Measurements from ENCODE around the gene MT2A. TPM values are rescaled to one million over a fixed set of nuclear protein-coding genes. Genes with fewer than 3 reads are reported as not detected.

MT2A gene
- total and polyA plus RNA-seq, 2 donors (not counting 1 experiment from before 2014, with no cell fraction given): 49.2 to 113 TPM

DNA sequence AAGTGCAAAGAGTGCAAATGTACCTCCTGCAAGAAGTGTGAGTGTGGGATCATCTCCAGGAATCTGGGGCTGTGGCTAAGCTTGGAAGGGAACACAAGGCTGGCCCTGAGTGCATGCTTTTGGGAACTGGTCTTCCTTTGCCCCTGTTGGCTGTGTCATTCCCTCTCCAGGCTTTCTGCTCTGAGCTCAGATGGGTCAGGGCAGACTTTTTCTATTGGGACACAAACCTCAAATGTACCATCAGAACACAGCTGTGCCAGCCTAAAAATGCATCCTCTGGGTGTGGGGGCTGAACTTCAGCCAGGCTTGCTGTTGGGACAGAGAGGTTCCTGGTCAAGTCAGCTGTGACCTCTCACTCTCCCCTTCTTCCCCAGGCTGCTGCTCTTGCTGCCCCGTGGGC is 44.2 kb downstream of the MT2A start:
- H4K20me1 ChIP-seq (ENCODE audit: control insufficient read depth, extremely low read depth, insufficient read depth, low read length): no peaks in the 10 kb centered on the region
- H3K9ac ChIP-seq (ENCODE audit: insufficient read depth, low read length): no peak overlapping the region
- peaks cover 20% of the 10 kb centered on the region for H3K27me3 ChIP-seq (ENCODE audit: control insufficient read depth, insufficient read depth, low read length)
- H2AFZ ChIP-seq (ENCODE audit: low read length): no peak overlapping the region
- no peaks in the 10 kb centered on the region for H3K79me2 ChIP-seq (ENCODE audit: control insufficient read depth, insufficient read depth, low read length)
- no peaks in the 10 kb centered on the region for H3K36me3 ChIP-seq (ENCODE audit: control insufficient read depth, insufficient read depth, low read length)
- H3K9me3 ChIP-seq (ENCODE audit: control insufficient read depth, insufficient read depth, low read depth, low read length): no peaks in the 10 kb centered on the region
- DNase-seq (ENCODE audit: low read depth in 2 of 2): no peak
- H3K4me2 ChIP-seq (ENCODE audit: extremely low read depth, insufficient read depth, low read length): no peak overlapping the region
- no peak overlapping the region for H3K27ac ChIP-seq (ENCODE audit: insufficient read depth, low read length)
- TF ChIP-seq EZH2 (IDR thresholded peaks at IDR 0.05; ENCODE audit: low read length, missing control alignments): no peak
- TF ChIP-seq, protein P1, sequence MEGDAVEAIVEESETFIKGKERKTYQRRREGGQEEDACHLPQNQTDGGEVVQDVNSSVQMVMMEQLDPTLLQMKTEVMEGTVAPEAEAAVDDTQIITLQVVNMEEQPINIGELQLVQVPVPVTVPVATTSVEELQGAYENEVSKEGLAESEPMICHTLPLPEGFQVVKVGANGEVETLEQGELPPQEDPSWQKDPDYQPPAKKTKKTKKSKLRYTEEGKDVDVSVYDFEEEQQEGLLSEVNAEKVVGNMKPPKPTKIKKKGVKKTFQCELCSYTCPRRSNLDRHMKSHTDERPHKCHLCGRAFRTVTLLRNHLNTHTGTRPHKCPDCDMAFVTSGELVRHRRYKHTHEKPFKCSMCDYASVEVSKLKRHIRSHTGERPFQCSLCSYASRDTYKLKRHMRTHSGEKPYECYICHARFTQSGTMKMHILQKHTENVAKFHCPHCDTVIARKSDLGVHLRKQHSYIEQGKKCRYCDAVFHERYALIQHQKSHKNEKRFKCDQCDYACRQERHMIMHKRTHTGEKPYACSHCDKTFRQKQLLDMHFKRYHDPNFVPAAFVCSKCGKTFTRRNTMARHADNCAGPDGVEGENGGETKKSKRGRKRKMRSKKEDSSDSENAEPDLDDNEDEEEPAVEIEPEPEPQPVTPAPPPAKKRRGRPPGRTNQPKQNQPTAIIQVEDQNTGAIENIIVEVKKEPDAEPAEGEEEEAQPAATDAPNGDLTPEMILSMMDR (conservative IDR thresholded peaks at IDR 0.05 in 1 of 2, IDR thresholded peaks at IDR 0.05 in 1 of 2; ENCODE audit: low read depth in 1 of 2, low read length in 2 of 2): no peak
- no peaks in the 10 kb centered on the region for H3K4me1 ChIP-seq (ENCODE audit: control insufficient read depth, extremely low read depth, insufficient read depth, low read length)
- H3K4me3 ChIP-seq (replicated peaks in 1 of 4; ENCODE audit: control extremely low read depth in 1 of 4, insufficient read depth in 1 of 4, low read depth in 3 of 4, low read length in 4 of 4): no peak overlapping the region

DNA sequence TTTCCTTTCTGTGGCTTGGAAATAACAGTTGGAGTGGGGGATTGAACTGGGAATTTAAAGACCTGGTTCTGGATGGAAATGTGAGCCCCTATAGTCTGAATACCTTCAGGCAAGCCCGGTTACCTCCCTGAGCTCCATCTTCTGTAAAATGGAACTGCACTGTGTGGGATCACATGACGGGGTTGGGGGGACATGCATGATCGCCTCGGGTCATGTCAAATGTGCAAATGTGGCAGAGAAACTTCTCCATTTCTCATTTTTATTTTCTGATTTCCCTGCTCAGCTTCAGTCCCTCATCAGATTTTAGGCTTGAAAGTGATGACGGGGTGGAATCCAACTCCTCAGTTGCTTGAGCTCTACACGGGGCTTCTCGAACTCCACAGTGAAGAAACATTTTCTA is 44.8 kb downstream of the MT2A start:
- H3K27ac ChIP-seq (ENCODE audit: insufficient read depth, low read length): no peak overlapping the region
- no peak overlapping the region for H3K9ac ChIP-seq (ENCODE audit: insufficient read depth, low read length)
- no peaks in the 10 kb centered on the region for H3K79me2 ChIP-seq (ENCODE audit: control insufficient read depth, insufficient read depth, low read length)
- peaks cover 19% of the 10 kb centered on the region for H3K27me3 ChIP-seq (ENCODE audit: control insufficient read depth, insufficient read depth, low read length)
- no peak overlapping the region for H3K4me3 ChIP-seq (replicated peaks in 1 of 4; ENCODE audit: control extremely low read depth in 1 of 4, insufficient read depth in 1 of 4, low read depth in 3 of 4, low read length in 4 of 4)
- H3K9me3 ChIP-seq (ENCODE audit: control insufficient read depth, insufficient read depth, low read depth, low read length): no peaks in the 10 kb centered on the region
- no peak overlapping the region for H2AFZ ChIP-seq (ENCODE audit: low read length)
- H3K36me3 ChIP-seq (ENCODE audit: control insufficient read depth, insufficient read depth, low read length): no peaks in the 10 kb centered on the region
- H3K4me1 ChIP-seq (ENCODE audit: control insufficient read depth, extremely low read depth, insufficient read depth, low read length): no peaks in the 10 kb centered on the region
- no peak for TF ChIP-seq EZH2 (IDR thresholded peaks at IDR 0.05; ENCODE audit: low read length, missing control alignments)
- TF ChIP-seq, protein P1 (conservative IDR thresholded peaks at IDR 0.05 in 1 of 2, IDR thresholded peaks at IDR 0.05 in 1 of 2; ENCODE audit: low read depth in 1 of 2, low read length in 2 of 2): no peak
- no peak for DNase-seq (ENCODE audit: low read depth in 2 of 2)
- H3K4me2 ChIP-seq (ENCODE audit: extremely low read depth, insufficient read depth, low read length): no peak overlapping the region
- H4K20me1 ChIP-seq (ENCODE audit: control insufficient read depth, extremely low read depth, insufficient read depth, low read length): no peaks in the 10 kb centered on the region

DNA sequence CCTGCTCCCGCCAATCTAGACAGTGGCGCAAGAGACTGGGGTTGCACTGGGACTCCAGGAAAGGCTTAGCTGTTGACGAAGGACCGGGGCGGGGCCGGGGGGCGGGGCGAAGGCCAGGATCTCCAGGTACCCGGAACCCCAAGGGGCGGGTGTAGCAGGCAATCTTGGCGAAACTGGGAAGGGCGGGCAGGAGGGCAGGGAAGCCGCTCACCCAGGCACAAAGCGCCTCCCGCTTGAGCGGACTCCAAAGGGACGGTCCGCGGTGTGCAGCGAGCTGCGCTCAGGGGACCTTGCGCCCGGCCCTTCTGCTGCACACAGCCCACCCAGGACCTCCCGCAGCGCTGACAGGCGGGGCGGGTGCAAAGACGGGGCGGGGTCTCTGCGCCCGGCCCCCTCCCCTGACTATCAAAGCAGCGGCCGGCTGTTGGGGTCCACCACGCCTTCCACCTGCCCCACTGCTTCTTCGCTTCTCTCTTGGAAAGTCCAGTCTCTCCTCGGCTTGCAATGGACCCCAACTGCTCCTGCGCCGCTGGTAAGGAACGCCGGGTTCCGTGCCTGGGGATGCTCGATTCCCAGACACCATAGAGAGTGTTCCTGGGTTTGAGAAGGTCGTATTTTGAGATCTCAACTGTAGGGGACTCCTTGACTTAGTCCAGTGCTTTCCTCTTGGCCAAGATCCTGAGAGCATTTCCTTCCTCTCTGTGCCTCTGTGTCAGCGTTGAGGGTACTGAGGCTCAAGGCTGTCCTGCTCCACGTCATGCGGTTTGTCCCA is 49.4 kb downstream of the MT2A start, which contains the start of gene MT1F:
TSS of gene MT1F (plus strand) at position 405 of the 772 bp plus-strand sequence. CDS start at position 505, 100 bp downstream.
- Histone ChIP-seq H2AFZ (ENCODE audit: low read length) (peak within 1 kb of the TSS; percentile 37), H3K27me3 (ENCODE audit: control insufficient read depth, insufficient read depth, low read length) (peaks cover 28% of the 10 kb centered on the region), H3K4me2 (ENCODE audit: extremely low read depth, insufficient read depth, low read length) (peak within 1 kb of the TSS; percentile 75), H4K20me1 (ENCODE audit: control insufficient read depth, extremely low read depth, insufficient read depth, low read length) (no peaks in the 10 kb centered on the region), H3K9ac (ENCODE audit: insufficient read depth, low read length) (no peak within 1 kb of the TSS), H3K79me2 (ENCODE audit: control insufficient read depth, insufficient read depth, low read length) (no peaks in the 10 kb centered on the region), H3K9me3 (ENCODE audit: control insufficient read depth, insufficient read depth, low read depth, low read length) (no peaks in the 10 kb centered on the region), H3K36me3 (ENCODE audit: control insufficient read depth, insufficient read depth, low read length) (no peaks in the 10 kb centered on the region), H3K4me1 (ENCODE audit: control insufficient read depth, extremely low read depth, insufficient read depth, low read length) (no peaks in the 10 kb centered on the region), H3K4me3 (replicated peaks in 1 of 4; ENCODE audit: control extremely low read depth in 1 of 4, insufficient read depth in 1 of 4, low read depth in 3 of 4, low read length in 4 of 4) (peak within 1 kb of the TSS; percentile 3 to 42 (median 18)), H3K27ac (ENCODE audit: insufficient read depth, low read length) (no peak within 1 kb of the TSS)
- peak; percentile 7 to 14 for DNase-seq (ENCODE audit: low read depth in 2 of 2)
- TF ChIP-seq EZH2 (IDR thresholded peaks at IDR 0.05; ENCODE audit: low read length, missing control alignments): no peak
- TF ChIP-seq, protein P1 (conservative IDR thresholded peaks at IDR 0.05 in 1 of 2, IDR thresholded peaks at IDR 0.05 in 1 of 2; ENCODE audit: low read depth in 1 of 2, low read length in 2 of 2): no peak
